Suprapubic skin (tissue), 4 donors: ENCODE results near the gene SCAI. TPM values are rescaled to one million over a fixed set of nuclear protein-coding genes. Genes with fewer than 3 reads are reported as not detected.
"Not testable (repeated sequence)": the region's sequence is repeated elsewhere in the genome, so short reads cannot be mapped to it uniquely, and the experiment has no call there.

ENCODE experiments used
- DNase-seq, 2 donors: peaks; one replicate each; pipeline ENCODE4 v3.0.0-alpha.2; 2019; ENCODE audit warnings: low spot score in 2 of 2
- H3K27ac ChIP-seq: fragments of 200-600 bp; sonication (generic); one replicate; pipeline ENCODE4 v1.5.1; 2019
- H3K27me3 ChIP-seq: fragments of 200-600 bp; sonication (generic); one replicate; pipeline ENCODE4 v1.5.1; 2019
- H3K36me3 ChIP-seq: fragments of 200-600 bp; sonication (generic); one replicate; pipeline ENCODE4 v1.5.1; 2019
- H3K4me1 ChIP-seq: fragments of 200-600 bp; sonication (generic); one replicate; pipeline ENCODE4 v1.5.1; 2019
- H3K4me3 ChIP-seq: fragments of 200-600 bp; sonication (generic); one replicate; pipeline ENCODE4 v1.5.1; 2019; ENCODE audit warnings: mild to moderate bottlenecking
- H3K9me3 ChIP-seq: fragments of 200-600 bp; sonication (generic); one replicate; pipeline ENCODE4 v1.5.1; 2019
- EP300 ChIP-seq: sonication (generic); formaldehyde crosslinking; IDR thresholded peaks from one replicate; pipeline ENCODE4 v1.6.1; 2017; ENCODE audit warnings: antibody characterized with exemption
- POLR2A ChIP-seq, 2 donors: fragments of 450-650 bp; IDR thresholded peaks; one replicate each; pipeline ENCODE4 v1.6.1; 2017; ENCODE audit warnings: antibody characterized with exemption in 2 of 2, mild to moderate bottlenecking in 2 of 2, moderate library complexity in 2 of 2
- POLR2AphosphoS5 ChIP-seq, 3 donors: sonication (generic); formaldehyde crosslinking; IDR thresholded peaks; one replicate each; pipeline ENCODE4 v1.6.1; 2017; ENCODE audit warnings: antibody characterized with exemption in 3 of 3
- WGBS: methylation state at CpG from one replicate; pipeline ENCODE4 v1.1.5; 2018; 5-methylcytosine and 5-hydroxymethylcytosine counted together
- total RNA-seq, 4 donors: library from RNA; depleted of rRNA; stranded (reverse); fragments of >200 nt; gene quantifications; one replicate each; pipeline ENCODE4 v1.1.0, GENCODE V29; 2016
- TF ChIP-seq, protein P1 (sequence below), 2 donors: fragments of 200-600 bp in 1 of 2; fragments of 450-650 bp in 1 of 2; sonication (generic) in 1 of 2; IDR thresholded peaks; one replicate each; pipeline ENCODE4 v1.5.1; 2016 to 2019; ENCODE audit warnings: antibody characterized with exemption in 2 of 2, mild to moderate bottlenecking in 1 of 2, moderate library complexity in 1 of 2

Gene SCAI
- total RNA-seq, 4 donors from 2014 or later = 5.9 to 38.1 (median 10.2) TPM

DNA sequence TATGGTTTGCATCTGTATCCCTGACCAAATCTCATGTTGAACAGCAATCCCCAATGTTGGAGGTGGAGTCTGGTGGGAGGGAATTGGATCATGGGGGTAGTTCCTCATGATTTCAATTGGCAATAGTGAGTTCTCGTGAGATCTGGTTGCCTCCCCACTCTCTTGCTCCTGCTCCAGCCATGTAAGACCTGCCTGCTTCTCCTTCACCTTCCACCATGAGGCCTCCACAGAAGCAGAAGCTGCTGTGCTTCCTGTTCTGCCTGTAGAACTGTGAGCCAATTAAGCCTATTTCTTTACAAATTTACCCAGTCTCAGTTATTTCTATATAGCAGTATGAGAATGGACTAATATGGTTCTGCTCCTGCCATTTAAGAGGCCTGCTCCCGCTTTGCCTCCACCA is 32.9 kb downstream of the SCAI start:
- H3K4me3 ChIP-seq = no peak overlapping the region
- H3K27me3 ChIP-seq = no peaks in the 10 kb centered on the region
- no peaks in the 10 kb centered on the region for H3K4me1 ChIP-seq
- TF ChIP-seq EP300 (no peak), POLR2AphosphoS5 (IDR thresholded peaks at IDR 0.05) (no peak), POLR2A (IDR thresholded peaks at IDR 0.05) (no peak)
- TF ChIP-seq, protein P1, sequence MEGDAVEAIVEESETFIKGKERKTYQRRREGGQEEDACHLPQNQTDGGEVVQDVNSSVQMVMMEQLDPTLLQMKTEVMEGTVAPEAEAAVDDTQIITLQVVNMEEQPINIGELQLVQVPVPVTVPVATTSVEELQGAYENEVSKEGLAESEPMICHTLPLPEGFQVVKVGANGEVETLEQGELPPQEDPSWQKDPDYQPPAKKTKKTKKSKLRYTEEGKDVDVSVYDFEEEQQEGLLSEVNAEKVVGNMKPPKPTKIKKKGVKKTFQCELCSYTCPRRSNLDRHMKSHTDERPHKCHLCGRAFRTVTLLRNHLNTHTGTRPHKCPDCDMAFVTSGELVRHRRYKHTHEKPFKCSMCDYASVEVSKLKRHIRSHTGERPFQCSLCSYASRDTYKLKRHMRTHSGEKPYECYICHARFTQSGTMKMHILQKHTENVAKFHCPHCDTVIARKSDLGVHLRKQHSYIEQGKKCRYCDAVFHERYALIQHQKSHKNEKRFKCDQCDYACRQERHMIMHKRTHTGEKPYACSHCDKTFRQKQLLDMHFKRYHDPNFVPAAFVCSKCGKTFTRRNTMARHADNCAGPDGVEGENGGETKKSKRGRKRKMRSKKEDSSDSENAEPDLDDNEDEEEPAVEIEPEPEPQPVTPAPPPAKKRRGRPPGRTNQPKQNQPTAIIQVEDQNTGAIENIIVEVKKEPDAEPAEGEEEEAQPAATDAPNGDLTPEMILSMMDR (IDR thresholded peaks at IDR 0.05) = no peak
- peaks cover 3% of the 10 kb centered on the region for H3K9me3 ChIP-seq
- no peak for DNase-seq
- H3K27ac ChIP-seq = no peak overlapping the region
- 100% methylated on average over 2 of the region's 2 CpGs for WGBS
- H3K36me3 ChIP-seq = no peaks in the 10 kb centered on the region

DNA sequence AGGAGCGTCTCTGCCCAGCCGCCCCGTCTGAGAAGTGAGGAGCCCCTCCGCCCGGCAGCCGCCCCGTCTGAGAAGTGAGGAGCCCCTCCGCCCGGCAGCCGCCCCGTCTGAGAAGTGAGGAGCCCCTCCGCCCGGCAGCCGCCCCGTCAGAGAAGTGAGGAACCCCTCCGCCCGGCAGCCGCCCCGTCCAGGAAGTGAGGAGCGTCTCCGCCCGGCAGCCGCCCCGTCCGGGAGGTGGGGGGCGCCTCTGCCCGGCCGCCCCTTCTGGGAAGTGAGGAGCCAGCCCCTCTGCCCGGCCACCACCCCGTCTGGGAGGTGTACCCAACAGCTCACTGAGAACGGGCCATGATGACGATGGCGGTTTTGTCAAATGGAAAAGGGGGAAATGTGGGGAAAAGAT is 34.8 kb downstream of the SCAI start:
- not testable (repeated sequence) for H3K36me3 ChIP-seq, H3K27ac ChIP-seq, DNase-seq, H3K9me3 ChIP-seq, H3K4me1 ChIP-seq, H3K27me3 ChIP-seq, H3K4me3 ChIP-seq
- 97% methylated on average over 13 of the region's 33 CpGs for WGBS

DNA sequence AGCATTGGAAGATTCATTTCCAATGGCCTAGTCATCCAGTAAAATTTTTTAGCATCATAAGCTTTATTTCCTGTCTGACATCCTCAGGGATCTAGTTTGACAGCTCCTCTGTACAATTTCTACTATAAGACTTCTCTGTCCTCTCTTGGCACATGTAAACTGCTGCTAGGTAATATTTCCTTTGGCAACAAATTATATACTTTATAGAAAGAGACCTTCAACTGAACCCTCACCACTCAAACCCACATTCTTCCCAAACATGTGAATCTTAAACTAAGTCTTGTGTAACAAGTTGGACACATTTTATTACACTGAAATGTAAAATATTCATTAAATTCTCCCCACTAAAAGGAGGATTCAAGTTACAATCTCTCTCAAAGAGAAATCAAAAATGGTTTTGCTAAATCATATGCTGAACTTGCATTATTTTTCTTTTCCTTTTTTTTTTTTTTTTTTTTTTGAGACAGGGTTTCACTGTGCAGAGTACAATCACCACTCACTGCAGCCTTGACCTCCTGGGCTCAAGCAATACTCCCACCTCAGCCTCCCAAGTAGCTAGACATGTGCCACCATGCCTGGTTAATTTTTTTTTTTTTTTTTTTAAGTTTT is 36.9 kb downstream of the SCAI start:
- no peaks in the 10 kb centered on the region for H3K27me3 ChIP-seq
- H3K4me3 ChIP-seq = no peak overlapping the region
- no peaks in the 10 kb centered on the region for H3K4me1 ChIP-seq
- TF ChIP-seq POLR2A (IDR thresholded peaks at IDR 0.05) = no peak
- TF ChIP-seq, protein P1 (IDR thresholded peaks at IDR 0.05) = no peak
- TF ChIP-seq EP300 = no peak
- TF ChIP-seq POLR2AphosphoS5 (IDR thresholded peaks at IDR 0.05) = no peak
- H3K36me3 ChIP-seq = no peaks in the 10 kb centered on the region
- no peak for DNase-seq
- H3K9me3 ChIP-seq = no peaks in the 10 kb centered on the region
- H3K27ac ChIP-seq = no peak overlapping the region

GRCh38 chr9:125103770-125104460 is 39.4 kb downstream of the SCAI start:
- Histone ChIP-seq H3K4me1 (no peaks in the 10 kb centered on the region), H3K4me3 (no peak overlapping the region), H3K27me3 (no peaks in the 10 kb centered on the region), H3K27ac (no peak overlapping the region), H3K9me3 (no peaks in the 10 kb centered on the region), H3K36me3 (no peaks in the 10 kb centered on the region)
- WGBS = 70% methylated on average over 3 of the region's 3 CpGs
- TF ChIP-seq EP300 (no peak), POLR2A (IDR thresholded peaks at IDR 0.05) (no peak), POLR2AphosphoS5 (IDR thresholded peaks at IDR 0.05) (no peak)
- TF ChIP-seq, protein P1 (IDR thresholded peaks at IDR 0.05) = no peak
- DNase-seq = no peak

DNA sequence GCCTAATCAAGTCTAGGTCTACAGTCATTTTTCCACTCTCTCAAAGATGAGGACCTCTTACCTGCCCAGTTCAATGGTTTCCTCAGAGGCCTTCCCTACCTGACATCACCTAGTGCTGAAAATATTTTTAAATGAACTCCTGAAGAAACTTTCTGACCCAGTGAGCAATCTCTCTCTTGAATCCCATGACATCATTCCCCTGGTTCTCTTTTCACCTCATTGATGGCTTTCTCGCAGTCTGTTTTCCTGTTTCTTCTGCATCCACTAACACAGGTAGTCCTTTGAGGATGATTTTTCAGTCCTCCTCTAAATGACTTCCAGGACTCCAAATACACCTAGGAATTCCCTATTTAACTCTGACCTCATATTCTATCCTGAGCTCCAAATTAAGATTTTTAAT is 40.3 kb downstream of the SCAI start:
- Histone ChIP-seq H3K27ac (no peak overlapping the region), H3K36me3 (no peaks in the 10 kb centered on the region), H3K4me3 (no peak overlapping the region), H3K27me3 (no peaks in the 10 kb centered on the region), H3K4me1 (no peaks in the 10 kb centered on the region), H3K9me3 (no peaks in the 10 kb centered on the region)
- no peak for DNase-seq
- WGBS = 97% methylated on average over 1 of the region's 1 CpG
- TF ChIP-seq POLR2AphosphoS5 (IDR thresholded peaks at IDR 0.05) (no peak), POLR2A (IDR thresholded peaks at IDR 0.05) (no peak), EP300 (no peak)
- TF ChIP-seq, protein P1 (IDR thresholded peaks at IDR 0.05) = no peak
